GM20000 (cell line): ENCODE data around the gene NUMB.

ENCODE experiments used
- DNase-seq: peaks from one replicate; pipeline ENCODE4 v3.0.0; 2012; ENCODE audit warnings: low spot score
- CTCF ChIP-seq: IDR thresholded peaks from 2 replicates; pipeline ENCODE4 v1.5.1; 2012; ENCODE audit warnings: mild to moderate bottlenecking, control low read depth; ENCODE audit errors: extremely low read depth, missing control alignments

The NUMB gene

GRCh38 chr14:73264080-73264884 lies 194.1 kb downstream of the NUMB start:
- no peak for TF ChIP-seq CTCF
- no peak for DNase-seq

GRCh38 chr14:73263606-73264005 lies 194.7 kb downstream of the NUMB start:
- DNase-seq: no peak
- TF ChIP-seq CTCF: no peak

- TF ChIP-seq CTCF: no peak
- no peak for DNase-seq
Observed at GRCh38 chr14:73262427-73263183, 195.7 kb downstream of the NUMB start.

- no peak for DNase-seq
- TF ChIP-seq CTCF: no peak
Observed at GRCh38 chr14:73261520-73262426, 196.6 kb downstream of the NUMB start.

- no peak for TF ChIP-seq CTCF
- no peak for DNase-seq
Observed at GRCh38 chr14:73261075-73261474, 197.3 kb downstream of the NUMB start.

- no peak for DNase-seq
- no peak for TF ChIP-seq CTCF
Observed at GRCh38 chr14:73260574-73260973, 197.8 kb downstream of the NUMB start.

GRCh38 chr14:73259837-73260236 lies 198.5 kb downstream of the NUMB start:
- no peak for TF ChIP-seq CTCF
- no peak for DNase-seq
